Cardiac fibroblast (primary cell): Measurements from ENCODE around the gene MBD6.
"Not testable (repeated sequence)": the region's sequence is repeated elsewhere in the genome, so short reads cannot be mapped to it uniquely, and the experiment has no call there.

Source experiments
- DNase-seq, 2 donors: peaks; one replicate each; pipeline versions ENCODE4 v3.0.0 to v3.0.0-alpha.2; 2010; ENCODE audit warnings: low read depth in 2 of 2
- H3K4me3 ChIP-seq, 2 donors: replicated peaks in 1 of 2; 1 replicate in 1 of 2; 2 replicates in 1 of 2; pipeline ENCODE4 v1.5.1; 2011; ENCODE audit warnings: low read depth in 2 of 2, low read length in 2 of 2, mild to moderate bottlenecking in 2 of 2, moderate library complexity in 1 of 2
- CTCF ChIP-seq: IDR thresholded peaks from one replicate; pipeline ENCODE4 v1.5.1; 2011; ENCODE audit warnings: low read depth, mild to moderate bottlenecking, low read length, inconsistent platforms

Gene MBD6

GRCh38 chr12:57569858-57570257 is 47.2 kb downstream of the MBD6 start:
- no peak for DNase-seq
- TF ChIP-seq CTCF, result no peak
- no peak overlapping the region for H3K4me3 ChIP-seq

- H3K4me3 ChIP-seq, DNase-seq: not testable (repeated sequence)
Measured at GRCh38 chr12:57570438-57570837, 47.8 kb downstream of the MBD6 start.

- no peak overlapping the region for H3K4me3 ChIP-seq
- TF ChIP-seq CTCF, result no peak
- DNase-seq, result no peak
Measured at GRCh38 chr12:57571926-57572762, 49.5 kb downstream of the MBD6 start.

GRCh38 chr12:57574795-57575194 is 52.2 kb downstream of the MBD6 start:
- no peak for DNase-seq
- no peak overlapping the region for H3K4me3 ChIP-seq
- TF ChIP-seq CTCF, result no peak

GRCh38 chr12:57575771-57576612 is 53.4 kb downstream of the MBD6 start:
- no peak for TF ChIP-seq CTCF
- H3K4me3 ChIP-seq, result no peak overlapping the region
- no peak for DNase-seq

GRCh38 chr12:57576613-57577160 is 54.1 kb downstream of the MBD6 start:
- DNase-seq, result peak in 1 of 2 donors; percentile 29
- TF ChIP-seq CTCF, result no peak

More at GRCh38 chr12:57576613-57577160, 54.1 kb downstream of the MBD6 start:
- no peak overlapping the region for H3K4me3 ChIP-seq
